ENCODE results near the gene RASL12.

DNA sequence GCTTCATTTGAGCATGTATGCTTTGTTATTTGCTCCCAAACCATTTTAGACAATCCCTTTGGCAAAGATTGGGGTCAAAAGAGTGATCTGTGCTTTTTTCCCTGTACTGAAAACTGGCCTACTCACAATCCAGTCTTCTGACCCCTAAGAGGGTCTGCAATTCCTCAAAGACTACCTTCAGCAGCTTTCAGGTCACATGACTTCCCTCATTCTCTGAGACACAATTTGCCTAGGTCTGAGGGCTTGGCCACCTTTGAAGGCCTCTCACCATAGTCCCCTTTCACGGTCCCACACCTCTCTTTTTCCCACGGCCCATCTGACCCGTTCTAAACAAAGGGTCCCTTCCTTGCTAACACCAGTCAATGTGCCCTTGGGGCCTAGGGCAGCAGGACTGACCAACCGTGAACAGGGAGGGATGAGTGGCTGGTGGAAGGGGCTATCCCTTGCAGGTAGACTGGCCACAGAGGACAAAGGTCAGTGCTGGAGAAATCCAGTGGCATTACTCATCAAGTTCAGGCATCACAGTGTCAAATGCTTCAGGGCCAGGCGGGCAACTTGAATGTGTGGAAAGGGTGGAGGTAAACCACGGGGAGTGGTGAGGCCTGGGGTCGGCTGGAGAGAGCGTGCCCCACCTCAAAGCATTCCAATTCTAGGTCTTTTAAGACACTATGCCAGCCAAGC lies 10.8 kb downstream of the RASL12 start:
- TF ChIP-seq, protein P1, sequence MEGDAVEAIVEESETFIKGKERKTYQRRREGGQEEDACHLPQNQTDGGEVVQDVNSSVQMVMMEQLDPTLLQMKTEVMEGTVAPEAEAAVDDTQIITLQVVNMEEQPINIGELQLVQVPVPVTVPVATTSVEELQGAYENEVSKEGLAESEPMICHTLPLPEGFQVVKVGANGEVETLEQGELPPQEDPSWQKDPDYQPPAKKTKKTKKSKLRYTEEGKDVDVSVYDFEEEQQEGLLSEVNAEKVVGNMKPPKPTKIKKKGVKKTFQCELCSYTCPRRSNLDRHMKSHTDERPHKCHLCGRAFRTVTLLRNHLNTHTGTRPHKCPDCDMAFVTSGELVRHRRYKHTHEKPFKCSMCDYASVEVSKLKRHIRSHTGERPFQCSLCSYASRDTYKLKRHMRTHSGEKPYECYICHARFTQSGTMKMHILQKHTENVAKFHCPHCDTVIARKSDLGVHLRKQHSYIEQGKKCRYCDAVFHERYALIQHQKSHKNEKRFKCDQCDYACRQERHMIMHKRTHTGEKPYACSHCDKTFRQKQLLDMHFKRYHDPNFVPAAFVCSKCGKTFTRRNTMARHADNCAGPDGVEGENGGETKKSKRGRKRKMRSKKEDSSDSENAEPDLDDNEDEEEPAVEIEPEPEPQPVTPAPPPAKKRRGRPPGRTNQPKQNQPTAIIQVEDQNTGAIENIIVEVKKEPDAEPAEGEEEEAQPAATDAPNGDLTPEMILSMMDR (IDR thresholded peaks at IDR 0.05; ENCODE audit: poor library complexity), result no peak
- TF ChIP-seq EZH2 (IDR thresholded peaks at IDR 0.05; ENCODE audit: borderline replicate concordance) (no peak), EZH2phosphoT487 (IDR thresholded peaks at IDR 0.05; ENCODE audit: low read depth, severe bottlenecking, unreplicated experiment) (no peak)
